ENCODE data around the gene PPIE.

GRCh38 chr1:39752703-39753102 is 14.0 kb downstream of the PPIE start:
- TF ChIP-seq, protein P1, sequence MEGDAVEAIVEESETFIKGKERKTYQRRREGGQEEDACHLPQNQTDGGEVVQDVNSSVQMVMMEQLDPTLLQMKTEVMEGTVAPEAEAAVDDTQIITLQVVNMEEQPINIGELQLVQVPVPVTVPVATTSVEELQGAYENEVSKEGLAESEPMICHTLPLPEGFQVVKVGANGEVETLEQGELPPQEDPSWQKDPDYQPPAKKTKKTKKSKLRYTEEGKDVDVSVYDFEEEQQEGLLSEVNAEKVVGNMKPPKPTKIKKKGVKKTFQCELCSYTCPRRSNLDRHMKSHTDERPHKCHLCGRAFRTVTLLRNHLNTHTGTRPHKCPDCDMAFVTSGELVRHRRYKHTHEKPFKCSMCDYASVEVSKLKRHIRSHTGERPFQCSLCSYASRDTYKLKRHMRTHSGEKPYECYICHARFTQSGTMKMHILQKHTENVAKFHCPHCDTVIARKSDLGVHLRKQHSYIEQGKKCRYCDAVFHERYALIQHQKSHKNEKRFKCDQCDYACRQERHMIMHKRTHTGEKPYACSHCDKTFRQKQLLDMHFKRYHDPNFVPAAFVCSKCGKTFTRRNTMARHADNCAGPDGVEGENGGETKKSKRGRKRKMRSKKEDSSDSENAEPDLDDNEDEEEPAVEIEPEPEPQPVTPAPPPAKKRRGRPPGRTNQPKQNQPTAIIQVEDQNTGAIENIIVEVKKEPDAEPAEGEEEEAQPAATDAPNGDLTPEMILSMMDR (IDR thresholded peaks at IDR 0.05 in 8 of 11, conservative IDR thresholded peaks at IDR 0.05 in 3 of 11), result no peak
- TF ChIP-seq POLR2AphosphoS5 (IDR thresholded peaks at IDR 0.05) (no peak), POLR2A (IDR thresholded peaks at IDR 0.05) (no peak)

Measured in spleen (tissue), 7 donors.